NCI-H1105 treated with DMSO at 0.1 percent for 48 hours (cell line): ENCODE measurements around the gene MAP3K12.

ENCODE experiments used
- DNase-seq: peaks from one replicate; lab custom pipeline; 2025; lab: John Stamatoyannopoulos, UW

Gene MAP3K12

GRCh38 chr12:53510181-53510812 is 11.0 kb upstream of the MAP3K12 start:
- DNase-seq = no peak

GRCh38 chr12:53508534-53509170 is 9.4 kb upstream of the MAP3K12 start:
- DNase-seq = peak; percentile 61

- no peak for DNase-seq
Observed at GRCh38 chr12:53507603-53507885, 8.3 kb upstream of the MAP3K12 start.

GRCh38 chr12:53506881-53507602 is 7.8 kb upstream of the MAP3K12 start, which contains the start of gene NPFF:
Gene NPFF, minus strand, starts transcription at chr12:53507484. Its CDS starts 10 bp downstream, at chr12:53507474.
- DNase-seq = no peak

GRCh38 chr12:53506450-53506785 is 7.2 kb upstream of the MAP3K12 start:
- no peak for DNase-seq

GRCh38 chr12:53505555-53506449 is 6.5 kb upstream of the MAP3K12 start:
- DNase-seq = no peak

- no peak for DNase-seq
Observed at GRCh38 chr12:53505086-53505485, 5.8 kb upstream of the MAP3K12 start.

GRCh38 chr12:53504004-53504920 is 5.0 kb upstream of the MAP3K12 start:
- DNase-seq = no peak

GRCh38 chr12:53502983-53503728 is 3.9 kb upstream of the MAP3K12 start:
- no peak for DNase-seq

- DNase-seq = no peak
Observed at GRCh38 chr12:53502331-53502730, 3.1 kb upstream of the MAP3K12 start.

- DNase-seq = no peak
Observed at GRCh38 chr12:53501615-53502181, 2.4 kb upstream of the MAP3K12 start.

GRCh38 chr12:53500776-53501614 is 1.7 kb upstream of the MAP3K12 start, which contains the start of gene TARBP2:
Gene TARBP2, plus strand, starts transcription at chr12:53501283. Its CDS starts 126 bp downstream, at chr12:53501409.
- peak; percentile 97 for DNase-seq

GRCh38 chr12:53500142-53500775 is 1.0 kb upstream of the MAP3K12 start:
- no peak for DNase-seq

GRCh38 chr12:53498235-53498630 is 1.0 kb downstream of the MAP3K12 start:
- no peak for DNase-seq

GRCh38 chr12:53497461-53497860 is 1.8 kb downstream of the MAP3K12 start:
- no peak for DNase-seq

GRCh38 chr12:53496752-53497032 is 2.6 kb downstream of the MAP3K12 start:
- DNase-seq = no peak

GRCh38 chr12:53495903-53496751 is 3.1 kb downstream of the MAP3K12 start:
- DNase-seq = no peak
